HG02571 (cell line): Measurements from ENCODE around the gene CCDC68.
"Not testable (repeated sequence)": the region's sequence is repeated elsewhere in the genome, so short reads cannot be mapped to it uniquely, and the experiment has no call there.

Source experiments
- ATAC-seq: cut with Tn5 transposase; IDR thresholded peaks from one replicate; pipeline ENCODE4 v1.9.1; 2021; ENCODE audit warnings: mild to moderate bottlenecking, moderate library complexity; ENCODE audit not compliant: unreplicated experiment

Gene CCDC68

DNA sequence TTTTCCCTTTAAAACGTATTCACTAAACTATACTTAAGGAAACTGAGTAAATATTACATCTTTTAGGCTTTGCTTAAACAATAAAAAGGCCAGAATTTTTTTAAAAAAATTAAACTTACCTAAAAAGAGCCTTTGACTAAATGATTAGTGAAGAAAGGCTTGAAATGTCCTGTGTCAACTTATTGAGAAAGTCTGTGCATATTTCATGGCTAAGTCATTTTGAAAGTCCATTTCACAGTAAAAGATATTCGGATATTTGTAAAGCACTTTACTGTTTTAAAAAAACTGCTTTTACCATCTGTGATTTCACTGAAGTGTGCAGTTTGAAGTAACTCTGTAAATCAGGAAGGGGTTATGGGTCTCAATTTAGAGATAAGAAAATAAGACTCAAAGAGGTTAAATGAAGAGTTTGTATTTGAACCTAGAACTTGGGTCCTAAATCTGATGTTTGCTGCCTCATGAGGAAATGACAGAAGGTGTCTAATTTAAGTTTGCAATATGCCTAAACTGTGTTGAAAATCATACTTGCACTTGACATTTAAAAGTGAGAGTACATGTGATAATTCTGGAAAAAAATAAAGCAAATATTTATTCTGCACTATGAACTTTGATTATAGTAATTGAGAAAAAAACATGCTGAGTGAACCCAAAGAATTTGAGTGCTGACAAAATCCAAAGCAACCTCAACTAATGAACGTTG is 80.5 kb downstream of the CCDC68 start:
- no peak for ATAC-seq

DNA sequence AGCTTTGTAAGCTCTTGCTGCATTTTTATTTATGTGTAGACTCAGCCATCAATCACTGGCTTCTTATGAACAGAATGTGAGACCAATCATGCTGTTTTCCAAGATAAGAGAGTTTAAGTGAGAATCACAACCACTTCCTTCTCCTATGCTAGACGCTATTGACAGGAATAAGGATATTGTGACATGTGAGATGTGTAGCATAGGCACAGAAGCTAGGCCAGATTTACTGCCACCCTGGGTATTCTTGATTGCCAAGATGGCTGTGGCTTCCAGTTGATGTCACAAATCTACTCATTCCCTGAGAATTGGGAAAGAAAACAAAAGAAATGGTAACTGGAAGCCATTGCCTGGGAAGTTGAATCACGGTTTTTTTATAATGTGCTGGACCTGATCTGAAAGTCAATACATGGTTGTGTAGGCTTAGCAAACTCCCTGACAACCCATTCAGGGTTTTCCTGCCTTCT is 81.1 kb downstream of the CCDC68 start:
- ATAC-seq = no peak

DNA sequence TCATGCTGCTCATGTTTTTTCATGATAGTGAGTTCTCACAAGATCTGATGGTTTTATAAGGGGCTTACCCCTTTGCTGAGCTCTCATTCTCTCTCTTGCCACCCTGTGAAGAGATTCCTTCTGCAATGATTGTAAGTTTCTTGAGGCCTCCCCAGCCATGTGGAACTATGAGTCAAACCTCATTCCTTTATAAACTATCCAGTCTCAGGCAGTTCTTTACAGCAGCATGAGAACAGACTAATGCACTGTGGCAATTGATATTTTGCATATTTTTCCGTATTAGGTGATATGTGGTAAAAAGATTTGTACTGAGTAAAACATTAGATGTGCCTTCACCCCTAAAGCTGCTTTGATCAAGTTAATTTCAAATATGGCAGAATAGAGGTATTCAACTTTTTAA is 82.2 kb downstream of the CCDC68 start:
- no peak for ATAC-seq

DNA sequence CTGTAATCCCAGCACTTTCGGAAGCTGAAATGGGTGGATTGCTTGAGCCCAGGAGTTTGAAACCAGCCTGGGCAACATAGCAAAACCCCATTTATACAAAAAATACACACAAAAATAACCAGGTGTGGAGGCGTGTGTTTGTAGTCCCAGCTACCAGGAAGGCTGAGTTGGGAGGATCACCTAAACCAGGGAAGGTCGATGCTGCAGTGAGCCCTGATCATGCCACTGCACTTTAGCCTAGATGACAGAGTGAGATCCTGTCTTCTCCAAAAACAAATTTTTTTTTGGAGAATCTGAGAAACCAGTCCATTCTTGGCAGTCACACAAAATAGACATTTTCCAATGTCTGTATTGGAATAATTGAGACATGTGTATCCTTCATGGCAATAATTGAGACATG is 84.2 kb downstream of the CCDC68 start:
- ATAC-seq = no peak

DNA sequence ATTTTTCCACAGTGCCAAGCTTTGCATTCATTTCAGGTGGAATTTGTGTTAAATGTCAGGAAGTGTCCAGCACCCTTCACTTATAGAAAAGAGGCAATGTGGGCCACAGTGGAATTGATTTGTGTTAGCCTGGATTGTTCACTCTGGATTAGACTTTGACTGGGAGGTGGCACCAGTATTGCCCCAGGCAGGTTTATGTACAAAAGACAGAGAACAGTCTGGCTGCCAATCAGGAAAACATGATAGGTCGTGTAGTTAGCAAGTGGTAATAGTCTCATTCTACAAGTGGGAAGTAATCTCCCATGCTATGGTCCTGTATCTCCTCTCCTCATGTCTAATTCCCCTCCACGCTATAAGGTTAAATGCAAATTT is 85.4 kb downstream of the CCDC68 start:
- ATAC-seq = no peak

DNA sequence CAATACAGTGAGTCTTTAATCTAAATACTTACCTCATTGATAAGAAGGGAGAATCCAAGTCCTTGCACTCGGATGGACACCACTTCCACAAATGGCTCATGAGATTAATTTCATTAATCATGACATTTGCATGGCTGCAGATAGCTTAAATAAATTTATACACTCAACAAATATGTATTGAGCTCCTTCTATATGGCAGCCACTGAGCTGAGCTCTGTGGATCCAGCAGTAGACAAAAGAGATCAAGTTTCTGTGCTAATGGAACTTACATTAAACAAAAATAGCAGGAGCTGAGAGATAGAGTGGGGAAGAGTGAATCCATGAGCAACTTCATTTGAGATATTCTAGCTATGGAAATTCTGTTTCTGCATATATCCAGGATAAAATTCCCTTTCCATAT is 86.6 kb downstream of the CCDC68 start:
- ATAC-seq = no peak

DNA sequence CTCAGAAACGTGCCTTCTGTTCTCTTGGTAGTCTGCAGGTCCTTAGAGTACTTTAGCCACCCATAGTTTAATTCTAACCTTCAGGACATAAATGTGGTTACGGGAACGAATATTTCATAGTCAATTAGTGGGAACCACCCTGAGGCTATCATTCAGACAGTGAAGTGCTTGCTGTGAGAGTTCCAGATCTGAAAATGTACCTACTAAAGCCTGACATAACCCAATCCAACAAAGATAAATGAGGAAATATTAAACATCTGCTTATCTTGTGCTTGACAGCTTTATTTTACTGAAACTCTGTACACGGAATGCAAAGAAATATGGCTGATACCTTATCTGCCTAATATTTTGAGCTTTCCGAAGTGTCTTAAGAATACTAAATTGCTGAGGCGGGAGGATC is 88.0 kb downstream of the CCDC68 start:
- ATAC-seq = no peak

DNA sequence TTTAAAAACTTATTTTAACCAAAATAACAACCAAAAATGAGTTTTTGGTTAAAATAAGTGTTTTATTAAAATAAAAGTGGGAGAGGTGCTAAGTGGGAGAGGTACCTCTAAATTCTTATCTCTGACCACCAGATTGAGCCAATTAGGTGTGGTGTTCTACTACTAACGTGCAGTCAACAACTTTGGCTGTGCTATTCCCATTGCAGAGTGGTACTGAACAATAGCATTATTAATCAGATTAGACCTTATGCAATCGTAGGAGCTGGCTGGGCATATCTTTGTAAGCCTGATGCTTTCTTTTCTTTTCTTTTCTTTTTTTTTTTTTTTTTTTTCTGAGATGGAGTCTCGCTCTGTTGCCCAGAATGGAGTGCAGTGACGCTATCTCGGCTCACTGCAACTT is 92.1 kb downstream of the CCDC68 start:
- no peak for ATAC-seq

DNA sequence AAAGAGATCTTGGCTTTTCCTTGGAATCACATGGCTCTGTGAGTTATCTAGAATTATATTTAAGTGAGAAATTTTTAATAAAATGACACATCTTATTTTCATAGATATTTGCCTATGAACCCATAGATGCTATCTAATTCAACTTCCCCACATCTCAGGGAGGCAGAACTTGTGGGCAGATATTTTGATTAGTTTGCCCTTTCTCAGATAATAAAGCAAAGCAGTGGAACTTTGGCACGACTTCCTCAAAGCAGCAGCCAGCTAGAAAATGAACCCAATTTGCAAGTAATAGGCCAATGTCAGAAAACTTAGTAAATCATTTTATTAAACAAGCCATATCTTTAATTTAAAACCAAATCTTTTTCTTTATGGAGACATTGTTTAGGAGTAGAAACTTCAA is 98.3 kb downstream of the CCDC68 start:
- no peak for ATAC-seq

DNA sequence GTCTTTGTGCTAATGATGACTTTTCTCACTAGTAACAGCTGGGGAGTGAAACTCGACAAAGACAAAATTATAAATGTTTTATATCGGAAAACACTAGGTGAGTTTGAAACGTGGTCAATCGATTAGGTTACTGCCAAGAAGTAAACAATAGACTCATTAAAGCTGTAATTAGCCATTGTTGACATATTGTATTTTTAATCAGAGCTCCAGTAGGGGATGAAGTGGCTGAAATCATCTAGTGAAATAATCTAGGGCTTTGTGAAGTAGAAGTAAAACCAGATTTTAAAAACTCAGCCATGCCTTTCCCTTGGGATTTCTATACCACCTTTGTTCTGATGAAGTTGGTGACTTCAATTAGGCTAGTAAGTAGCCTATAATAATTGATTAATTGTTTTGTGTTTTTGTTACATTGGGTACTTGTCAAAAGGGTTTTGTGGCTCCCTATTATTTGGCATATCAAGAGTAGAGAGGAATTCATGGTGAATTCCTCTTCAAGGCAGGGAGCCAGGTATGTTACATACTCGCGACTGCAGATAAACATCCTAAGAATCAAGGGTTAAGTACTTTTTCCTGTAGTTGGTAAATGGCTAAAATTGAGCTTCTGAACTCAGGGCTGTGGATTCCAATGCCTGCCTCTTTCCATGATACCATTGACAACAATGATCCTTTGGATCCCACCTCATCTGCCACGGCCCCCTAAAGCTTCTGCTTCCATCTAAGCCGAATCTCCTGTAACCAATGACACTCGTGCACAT is 99.4 kb downstream of the CCDC68 start:
- no peak for ATAC-seq

DNA sequence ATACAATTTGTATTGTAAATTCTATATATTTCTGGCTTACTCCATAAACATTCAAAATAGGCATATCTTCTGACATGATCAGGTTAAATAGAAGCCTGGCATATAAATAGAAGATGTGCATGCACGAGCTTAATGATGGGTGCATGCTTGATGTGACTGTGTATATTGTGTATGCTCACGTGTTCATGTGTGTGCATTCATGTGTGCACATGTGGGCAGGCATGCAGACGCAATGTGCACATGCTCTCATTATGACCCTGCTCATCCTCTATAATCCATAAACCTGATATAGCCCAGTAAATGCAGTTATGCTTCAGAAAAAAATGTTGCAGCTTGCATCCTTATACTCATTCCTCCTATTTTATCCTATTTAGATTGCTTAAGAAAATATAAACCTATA is 101.8 kb downstream of the CCDC68 start:
- ATAC-seq = no peak

DNA sequence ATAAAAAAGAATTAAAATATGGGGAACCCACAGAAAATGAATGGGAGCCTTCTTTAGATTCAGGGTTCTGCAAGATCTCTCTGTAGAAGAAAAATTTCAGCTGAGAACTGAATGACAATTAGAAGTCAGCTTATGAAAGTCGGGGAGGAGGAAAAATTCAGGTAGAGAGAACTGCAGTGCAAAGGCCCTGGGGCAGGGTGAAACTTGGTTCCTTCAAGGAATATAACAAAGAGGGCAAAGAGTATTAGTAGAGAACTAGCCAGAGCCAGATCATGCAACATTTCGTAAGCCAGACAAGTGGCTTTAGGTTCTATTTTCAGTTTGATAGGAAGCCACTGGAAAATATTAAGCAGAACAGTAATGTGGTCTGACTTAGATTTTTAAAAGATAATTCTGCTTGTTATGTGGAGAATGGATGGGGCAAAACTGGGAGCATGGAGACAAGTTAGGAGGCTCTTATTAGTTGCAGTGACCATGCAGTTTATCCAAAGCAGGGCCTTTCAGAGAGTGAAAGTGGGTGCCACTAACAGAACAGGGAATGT is 103.1 kb downstream of the CCDC68 start:
- ATAC-seq = no peak

DNA sequence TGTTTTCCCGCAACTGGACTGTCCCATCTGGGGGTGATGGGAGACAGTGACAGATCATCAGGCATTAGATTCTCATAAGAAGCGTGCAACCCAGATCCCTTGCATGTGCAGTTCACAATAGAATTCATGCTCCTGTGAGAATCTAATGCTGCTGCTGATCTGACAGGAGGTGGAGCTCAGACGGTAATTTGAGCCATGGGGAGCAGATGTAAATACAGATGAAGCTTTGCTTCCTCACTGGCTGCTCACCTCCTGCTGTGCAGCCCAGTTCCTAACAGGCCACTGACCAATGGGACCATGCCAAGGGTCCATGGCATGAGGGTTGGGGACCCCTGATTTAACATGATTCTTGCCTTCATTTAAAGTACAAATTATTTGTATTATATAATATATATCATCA is 104.2 kb downstream of the CCDC68 start:
- ATAC-seq = not testable (repeated sequence)

DNA sequence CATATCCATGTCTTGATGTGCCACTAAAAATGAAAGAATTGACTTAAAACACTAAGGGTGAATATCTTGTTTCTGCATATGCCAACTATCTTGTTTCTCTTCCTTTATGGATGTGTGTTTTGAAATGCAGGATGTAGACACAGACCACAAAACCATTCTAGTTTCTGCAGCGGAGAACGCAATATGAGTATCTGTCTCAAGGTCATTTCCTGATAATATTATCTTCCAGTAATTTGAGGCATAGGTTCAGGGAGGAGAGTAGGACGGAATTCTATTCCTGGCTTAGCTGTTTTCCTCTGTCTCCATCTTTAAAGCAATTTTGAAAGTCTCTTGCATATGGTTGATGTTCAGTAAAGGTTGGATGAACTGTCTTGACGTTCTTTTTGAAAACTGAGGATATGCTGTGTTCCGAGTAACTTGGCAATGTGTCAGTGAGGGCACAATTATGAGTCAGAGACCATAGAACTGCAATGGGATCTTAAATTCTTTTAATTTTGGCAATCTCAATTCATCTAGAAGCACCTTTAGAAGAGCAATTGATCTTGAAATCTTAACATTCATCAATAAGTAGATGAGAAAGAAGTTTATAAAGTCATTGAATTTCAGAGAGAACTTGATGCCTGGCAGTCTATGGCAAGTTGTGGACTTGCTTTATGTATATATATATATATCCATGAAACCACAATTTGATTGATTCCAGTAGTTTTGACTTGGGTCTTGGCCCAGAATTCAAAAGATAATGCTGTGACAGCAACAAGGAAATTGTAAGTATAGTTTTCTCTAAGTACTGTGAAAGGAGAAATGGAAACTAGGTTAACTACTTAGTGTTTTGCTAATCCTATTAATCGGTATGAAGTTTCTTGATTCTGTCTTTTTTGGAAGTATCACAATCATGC is 106.2 kb downstream of the CCDC68 start:
- no peak for ATAC-seq
